Vagina (tissue), 2 donors: Measurements from ENCODE around the gene FRK.

Experiments
- CTCF ChIP-seq, 3 experiments: fragments of 450-650 bp in 2 of 3; fragments of 200-600 bp in 1 of 3; sonication (generic) in 1 of 3; IDR thresholded peaks; one replicate each; pipeline ENCODE4 v1.5.1; 2017 to 2019; ENCODE audit warnings: antibody characterized with exemption in 3 of 3, mild to moderate bottlenecking in 2 of 3, moderate library complexity in 2 of 3
- POLR2A ChIP-seq, 2 donors: fragments of 450-650 bp; IDR thresholded peaks; one replicate each; pipeline ENCODE4 v1.6.1; 2017; ENCODE audit warnings: antibody characterized with exemption in 2 of 2, mild to moderate bottlenecking in 2 of 2, moderate library complexity in 2 of 2
- POLR2AphosphoS5 ChIP-seq, 2 donors: sonication (generic); formaldehyde crosslinking; IDR thresholded peaks; one replicate each; pipeline ENCODE4 v1.9.0; 2017; ENCODE audit warnings: antibody characterized with exemption in 2 of 2, mild to moderate bottlenecking in 2 of 2, low read depth in 1 of 2; ENCODE audit not compliant: insufficient read depth in 1 of 2

- TF ChIP-seq POLR2AphosphoS5 (IDR thresholded peaks at IDR 0.05; ENCODE audit: insufficient read depth in 1 of 2, low read depth in 1 of 2) (no peak), CTCF (IDR thresholded peaks at IDR 0.05) (no peak), POLR2A (IDR thresholded peaks at IDR 0.05) (no peak)
These were observed 174.9 kb downstream of the FRK start for GRCh38 chr6:115885636-115886366.
